ENCODE measurements around the gene ULK4.

GRCh38 chr3:41244620-41245336, 717.1 kb downstream of the ULK4 start:
- TF ChIP-seq CTCF (IDR thresholded peaks at IDR 0.05; ENCODE audit: low read depth, low read length) (no peak), EZH2phosphoT487 (IDR thresholded peaks at IDR 0.05; ENCODE audit: low read depth) (no peak)

Data from OCI-LY3 (cell line).